Esophagus (tissue), 2 donors: Measurements from ENCODE around the gene ZNF497. TPM values are rescaled to one million over a fixed set of nuclear protein-coding genes. Genes with fewer than 3 reads are reported as not detected.

Experiments used
- H3K27ac ChIP-seq, 2 donors: one replicate each; pipeline ENCODE4 v1.5.1; 2013; ENCODE audit warnings: low read depth in 2 of 2, mild to moderate bottlenecking in 2 of 2, inconsistent platforms in 1 of 2, low read length in 1 of 2, moderate library complexity in 1 of 2
- H3K27me3 ChIP-seq, 2 donors: one replicate each; pipeline ENCODE4 v1.6.1; 2013; ENCODE audit warnings: low read length in 2 of 2, control low read depth in 1 of 2, mild to moderate bottlenecking in 1 of 2; ENCODE audit not compliant: insufficient read depth in 2 of 2, control insufficient read depth in 1 of 2
- H3K36me3 ChIP-seq, 2 donors: one replicate each; pipeline ENCODE4 v1.6.1; 2013; ENCODE audit warnings: low read length in 1 of 2; ENCODE audit not compliant: control insufficient read depth in 2 of 2, insufficient read depth in 2 of 2
- H3K4me1 ChIP-seq, 2 donors: one replicate each; pipeline ENCODE4 v1.6.1; 2013; ENCODE audit warnings: low read length in 1 of 2; ENCODE audit not compliant: control insufficient read depth in 2 of 2, insufficient read depth in 2 of 2
- H3K4me3 ChIP-seq, 2 donors: one replicate each; pipeline ENCODE4 v1.5.1; 2013; ENCODE audit warnings: low read length in 2 of 2, mild to moderate bottlenecking in 2 of 2, low read depth in 1 of 2, moderate library complexity in 1 of 2
- H3K9me3 ChIP-seq, 2 donors: one replicate each; pipeline ENCODE4 v1.6.1; 2013; ENCODE audit warnings: mild to moderate bottlenecking in 2 of 2, low read depth in 1 of 2, low read length in 1 of 2, moderate library complexity in 1 of 2; ENCODE audit not compliant: control insufficient read depth in 2 of 2, insufficient read depth in 1 of 2
- WGBS, 2 donors: extraction: QIAGEN DNeasy Blood & Tissue Kit; methylation state at CpG; one replicate each; pipeline ENCODE4 v1.1.7; 2013; 5-methylcytosine and 5-hydroxymethylcytosine counted together
- polyA plus RNA-seq, 2 donors: library from polyadenylated mRNA; stranded (reverse); fragments of 200-250 nt; gene quantifications; one replicate each; pipeline ENCODE4 v1.2.3, GENCODE V29; 2013
- donor health status: healthy with polysubstance abuse.
- donor health status: Bipolar disorder and iron deficiency.

ZNF497 gene
- polyA plus RNA-seq, 2 donors, result 0.96 to 2.2 TPM

DNA sequence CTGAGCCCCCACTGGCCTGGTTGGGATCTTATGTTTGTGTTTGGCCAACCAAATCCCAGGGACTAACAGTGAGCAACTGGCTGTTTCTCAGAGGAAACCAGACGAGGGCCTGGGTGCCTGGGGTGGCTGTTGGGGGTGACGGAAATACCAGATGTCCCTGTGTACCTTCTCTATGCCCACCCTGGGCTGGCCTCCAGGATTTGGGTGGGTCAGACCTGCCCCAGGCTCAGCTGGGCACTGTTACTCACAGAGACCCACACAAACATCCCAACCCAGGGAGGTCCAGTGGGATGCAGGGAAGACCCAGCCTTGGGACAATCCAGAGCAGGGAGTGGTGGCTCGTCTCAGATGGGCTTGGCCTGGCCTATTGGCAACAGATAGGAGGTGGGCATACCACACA, 26.9 kb downstream of the ZNF497 start:
- Histone ChIP-seq H3K27ac (no peak overlapping the region), H3K27me3 (no peaks in the 10 kb centered on the region), H3K4me3 (no peak overlapping the region), H3K4me1 (no peaks in the 10 kb centered on the region), H3K36me3 (peaks cover 19 to 36% of the 10 kb centered on the region in 2 donors), H3K9me3 (peaks cover 0 to 14% of the 10 kb centered on the region in 2 donors)
- WGBS, 2 donors, result 76 to 88% methylated on average over 3 of the region's 3 CpGs

DNA sequence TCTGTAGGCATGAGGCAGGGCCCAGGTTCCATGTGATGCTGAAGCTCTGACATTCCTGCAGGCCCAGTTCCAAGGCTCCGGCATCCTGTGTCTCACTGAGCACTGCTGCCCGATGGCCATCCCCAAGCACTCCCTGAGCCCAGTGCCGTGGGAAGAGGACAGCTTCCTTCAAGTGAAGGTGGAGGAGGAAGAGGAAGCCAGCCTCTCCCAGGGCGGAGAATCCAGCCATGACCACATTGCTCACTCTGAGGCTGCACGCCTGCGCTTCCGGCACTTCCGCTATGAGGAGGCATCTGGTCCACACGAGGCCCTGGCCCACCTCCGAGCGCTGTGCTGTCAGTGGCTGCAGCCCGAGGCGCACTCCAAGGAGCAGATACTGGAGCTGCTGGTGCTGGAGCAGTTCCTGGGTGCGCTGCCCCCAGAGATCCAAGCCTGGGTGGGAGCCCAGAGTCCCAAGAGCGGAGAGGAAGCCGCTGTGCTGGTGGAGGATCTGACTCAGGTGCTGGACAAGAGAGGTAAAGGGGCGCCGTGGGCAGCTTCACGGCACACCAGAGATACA, 27.8 kb downstream of the ZNF497 start:
- Histone ChIP-seq H3K36me3 (peaks cover 16 to 36% of the 10 kb centered on the region in 2 donors), H3K27ac (no peak overlapping the region), H3K27me3 (no peaks in the 10 kb centered on the region), H3K4me1 (no peaks in the 10 kb centered on the region), H3K9me3 (peaks cover 0 to 14% of the 10 kb centered on the region in 2 donors), H3K4me3 (no peak overlapping the region)
- 95% methylated on average over 19 of the region's 19 CpGs for WGBS, 2 donors

DNA sequence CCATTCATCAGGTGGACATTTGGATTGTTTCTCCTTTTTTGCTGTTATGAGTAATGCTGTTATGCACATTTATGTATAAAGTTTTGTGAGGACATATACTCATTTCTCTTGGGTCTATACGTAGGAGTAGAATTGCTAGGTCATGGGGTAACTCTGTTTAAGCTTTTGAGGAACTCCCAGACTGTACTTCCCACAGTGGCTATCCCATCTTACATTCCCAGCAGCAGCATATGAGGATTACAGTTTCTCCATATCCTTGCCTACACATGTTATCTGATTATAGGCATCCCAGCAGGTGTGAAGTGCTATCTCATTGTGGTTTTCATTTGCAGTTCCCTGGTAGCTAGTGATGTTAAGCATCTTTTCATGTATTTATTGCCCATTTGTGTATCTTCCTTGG, 29.9 kb downstream of the ZNF497 start:
- 90 to 95% methylated on average over 1 of the region's 1 CpG for WGBS, 2 donors
- Histone ChIP-seq H3K27ac (no peak overlapping the region), H3K4me1 (peaks cover 0 to 3% of the 10 kb centered on the region in 2 donors)

DNA sequence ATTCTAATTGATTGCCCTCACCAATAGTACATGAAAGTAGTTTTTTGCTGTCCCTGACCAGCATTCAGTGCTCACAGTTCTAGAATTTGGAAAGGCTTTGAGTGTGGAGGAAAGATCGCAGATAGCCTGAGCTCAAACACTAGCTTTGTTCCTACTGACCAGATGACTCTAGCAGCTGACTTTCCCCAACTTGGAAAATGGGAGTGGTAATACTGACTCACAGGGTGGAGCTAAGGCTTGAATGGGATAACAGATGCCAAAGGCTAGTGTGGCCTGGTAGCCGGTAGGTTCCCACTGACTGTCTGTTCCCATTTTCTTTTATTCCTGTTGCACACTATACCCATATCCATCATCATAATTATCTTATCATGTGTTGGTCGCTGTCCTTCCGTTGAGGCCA, 32.1 kb downstream of the ZNF497 start:
- H3K9me3 ChIP-seq, result no peaks in the 10 kb centered on the region
- peaks cover 0 to 8% of the 10 kb centered on the region in 2 donors for H3K4me1 ChIP-seq
- 66 to 84% methylated on average over 4 of the region's 4 CpGs for WGBS, 2 donors
- no peak overlapping the region for H3K4me3 ChIP-seq
- H3K36me3 ChIP-seq, result peaks cover 4 to 5% of the 10 kb centered on the region in 2 donors
- H3K27me3 ChIP-seq, result no peaks in the 10 kb centered on the region
- H3K27ac ChIP-seq, result no peak overlapping the region

More for the DNA sequence above, 29.9 kb downstream of the ZNF497 start:
- Histone ChIP-seq H3K36me3 (peaks cover 11 to 22% of the 10 kb centered on the region in 2 donors), H3K4me3 (no peak overlapping the region), H3K27me3 (no peaks in the 10 kb centered on the region), H3K9me3 (peaks cover 0 to 2% of the 10 kb centered on the region in 2 donors)

DNA sequence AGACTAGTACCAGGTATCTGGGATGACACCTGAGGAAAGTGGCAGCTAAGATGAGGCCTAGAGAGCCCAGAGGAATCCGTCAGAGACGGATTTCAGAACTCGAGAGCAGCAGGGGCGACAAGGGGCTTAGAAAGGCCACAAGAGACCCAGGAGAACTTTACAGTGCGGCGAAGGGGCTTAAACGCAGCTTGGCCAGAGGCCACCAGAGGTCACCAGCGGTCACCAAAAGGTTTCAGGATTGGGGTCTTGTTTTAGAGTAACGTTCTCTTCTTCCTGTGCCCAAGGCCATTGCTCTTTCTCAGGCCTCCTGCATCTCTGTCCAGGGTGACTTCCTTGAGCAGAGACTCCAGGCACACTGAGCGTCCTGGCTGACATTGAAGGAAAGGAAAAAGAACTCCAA, 33.6 kb downstream of the ZNF497 start:
- 70 to 72% methylated on average over 10 of the region's 10 CpGs for WGBS, 2 donors
- Histone ChIP-seq H3K27me3 (no peaks in the 10 kb centered on the region), H3K36me3 (no peaks in the 10 kb centered on the region), H3K4me3 (no peak overlapping the region), H3K27ac (no peak overlapping the region), H3K9me3 (no peaks in the 10 kb centered on the region), H3K4me1 (peaks cover 0 to 8% of the 10 kb centered on the region in 2 donors)

DNA sequence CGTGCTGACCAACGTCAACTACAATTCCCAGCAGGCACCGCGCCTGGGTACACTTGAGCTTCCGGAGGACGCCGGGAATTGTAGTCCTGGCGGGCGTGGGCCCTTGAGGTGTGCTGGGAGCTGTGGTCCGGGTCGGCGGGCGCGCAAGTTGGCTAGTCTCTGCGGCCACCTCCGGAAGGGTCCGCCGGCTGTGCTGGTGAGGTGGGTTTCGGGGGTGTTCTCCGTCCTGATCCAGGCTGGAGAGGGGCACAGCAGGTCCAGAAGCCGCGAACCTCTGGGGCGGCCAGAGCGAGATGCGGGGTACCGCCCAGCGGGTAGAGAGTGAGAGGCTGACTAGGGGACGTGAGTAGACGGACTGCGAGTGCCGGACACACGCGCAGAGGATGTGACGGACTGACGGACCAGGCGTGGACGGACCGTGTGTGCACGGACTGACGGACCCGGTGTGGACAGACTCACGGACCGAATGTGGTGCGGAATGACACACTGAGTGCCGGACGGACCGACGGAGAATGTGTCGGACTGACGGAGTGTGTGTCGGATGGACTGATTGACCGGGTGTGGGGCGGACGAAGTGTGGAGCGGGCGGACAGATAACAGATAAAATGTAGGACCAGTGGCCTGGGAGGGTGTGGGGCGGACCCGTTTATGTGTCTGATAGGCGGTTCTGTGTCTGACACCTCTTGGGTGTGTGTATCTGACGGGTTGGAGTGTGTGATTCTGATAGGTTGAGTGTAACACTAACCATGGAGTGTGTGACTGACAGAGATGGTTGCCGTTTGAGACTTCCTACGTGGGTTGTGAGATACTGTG, 35.4 kb downstream of the ZNF497 start, which contains the start of gene ZSCAN22:
ZSCAN22 (plus strand) TSS at position 81 of the 813 bp plus-strand sequence. CDS start 7,809 bp downstream, outside the sequence.
- H3K27me3 ChIP-seq, result no peaks in the 10 kb centered on the region
- no peaks in the 10 kb centered on the region for H3K9me3 ChIP-seq
- H3K36me3 ChIP-seq, result no peaks in the 10 kb centered on the region
- H3K27ac ChIP-seq, result peak within 1 kb of the TSS; percentile 94 to 97
- peak within 1 kb of the TSS; percentile 86 to 95 for H3K4me3 ChIP-seq
- peaks cover 0 to 8% of the 10 kb centered on the region in 2 donors for H3K4me1 ChIP-seq
- 0% methylated on average over 62 of the region's 62 CpGs for WGBS, 2 donors

DNA sequence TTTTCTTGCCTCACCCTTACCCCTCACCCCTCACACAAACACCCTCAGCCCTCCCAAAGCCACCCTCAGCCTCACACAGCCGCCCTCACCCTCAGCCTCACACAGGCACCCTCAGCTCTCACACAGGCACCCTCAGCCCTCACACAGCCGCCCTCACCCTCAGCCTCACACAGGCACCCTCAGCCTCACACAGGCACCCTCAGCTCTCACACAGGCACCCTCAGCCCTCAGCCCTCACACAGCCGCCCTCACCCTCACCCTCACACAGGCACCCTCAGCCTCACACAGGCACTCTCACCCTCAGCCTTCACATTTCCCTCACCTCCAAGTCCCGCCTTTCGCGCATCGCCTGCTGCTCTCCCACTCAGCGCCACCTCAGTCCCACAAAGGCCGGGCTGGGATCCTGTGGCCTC, 36.0 kb downstream of the ZNF497 start:
- WGBS, 2 donors, result 3 to 5% methylated on average over 9 of the region's 9 CpGs
- Histone ChIP-seq H3K27me3 (no peaks in the 10 kb centered on the region), H3K36me3 (no peaks in the 10 kb centered on the region), H3K4me1 (peaks cover 0 to 8% of the 10 kb centered on the region in 2 donors), H3K27ac (peak overlapping the region; percentile 78 to 94), H3K4me3 (peak overlapping the region; percentile 86 to 95), H3K9me3 (no peaks in the 10 kb centered on the region)

DNA sequence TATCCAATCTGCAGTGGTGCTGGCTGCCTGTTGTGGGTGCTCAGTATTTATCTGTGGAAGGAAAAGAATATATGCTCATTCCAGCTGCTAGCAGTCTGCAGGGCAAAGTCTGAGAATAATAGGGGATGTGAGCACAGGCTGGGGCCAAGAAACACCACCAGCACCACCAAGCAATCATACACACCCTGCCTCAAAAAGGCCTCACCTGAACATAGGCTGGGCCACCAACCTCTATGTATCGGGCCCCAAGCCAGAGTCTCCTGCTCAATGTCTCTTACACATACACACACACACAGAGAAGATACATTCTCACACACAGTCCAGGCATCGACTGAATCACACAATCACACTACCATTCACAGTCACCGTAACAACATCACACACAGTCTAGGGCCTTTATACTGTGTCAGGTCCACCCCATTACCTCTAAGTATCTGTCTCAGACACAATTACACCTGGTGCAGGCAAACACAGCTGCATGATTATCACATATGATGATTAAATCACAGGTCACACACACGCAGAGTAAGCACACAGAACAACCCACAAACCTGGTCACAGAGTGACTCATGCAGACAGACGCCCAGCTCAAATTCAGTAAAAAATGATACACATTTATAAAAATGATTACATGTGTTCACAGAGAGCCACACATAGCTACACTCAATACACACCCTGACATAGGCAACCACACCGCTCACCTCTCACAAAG, 37.1 kb downstream of the ZNF497 start:
- H3K4me1 ChIP-seq, result peaks cover 0 to 8% of the 10 kb centered on the region in 2 donors
- H3K27ac ChIP-seq, result peak overlapping the region in 1 of 2 donors; percentile 29
- WGBS, 2 donors, result 66 to 67% methylated on average over 6 of the region's 6 CpGs
- no peaks in the 10 kb centered on the region for H3K9me3 ChIP-seq
- peak overlapping the region in 1 of 2 donors; percentile 86 for H3K4me3 ChIP-seq
- no peaks in the 10 kb centered on the region for H3K36me3 ChIP-seq
- no peaks in the 10 kb centered on the region for H3K27me3 ChIP-seq

DNA sequence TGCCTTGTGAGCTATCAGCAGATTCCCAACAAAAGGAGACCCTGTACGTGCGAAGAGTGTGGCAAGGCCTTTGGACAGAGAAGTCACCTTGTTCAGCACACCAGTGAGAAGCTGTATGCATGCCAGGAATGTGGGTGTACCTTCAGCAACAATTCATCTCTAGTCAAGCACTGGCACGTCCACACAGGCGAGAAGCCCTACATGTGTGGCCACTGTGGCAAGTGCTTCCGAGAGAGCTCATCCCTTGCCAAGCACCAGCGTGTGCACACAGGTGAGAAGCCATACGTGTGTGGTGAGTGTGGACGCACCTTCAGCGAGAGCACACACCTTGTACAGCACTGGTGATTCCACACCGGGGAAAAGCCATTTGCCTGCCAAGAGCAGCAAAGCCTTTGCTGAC, 43.3 kb downstream of the ZNF497 start:
- H3K27me3 ChIP-seq, result no peaks in the 10 kb centered on the region
- H3K9me3 ChIP-seq, result peaks cover 0 to 3% of the 10 kb centered on the region in 2 donors
- H3K4me3 ChIP-seq, result no peak overlapping the region
- peaks cover 0 to 17% of the 10 kb centered on the region in 2 donors for H3K4me1 ChIP-seq
- 63 to 80% methylated on average over 10 of the region's 10 CpGs for WGBS, 2 donors
- H3K36me3 ChIP-seq, result peaks cover 5 to 9% of the 10 kb centered on the region in 2 donors
- H3K27ac ChIP-seq, result peak overlapping the region; percentile 52 to 59
